Measurements from ENCODE around the gene GNPTG. TPM values are rescaled to one million over a fixed set of nuclear protein-coding genes. Genes with fewer than 3 reads are reported as not detected.

The GNPTG gene
- total RNA-seq, 1 donor from 2014 or later: 55.6 TPM

DNA sequence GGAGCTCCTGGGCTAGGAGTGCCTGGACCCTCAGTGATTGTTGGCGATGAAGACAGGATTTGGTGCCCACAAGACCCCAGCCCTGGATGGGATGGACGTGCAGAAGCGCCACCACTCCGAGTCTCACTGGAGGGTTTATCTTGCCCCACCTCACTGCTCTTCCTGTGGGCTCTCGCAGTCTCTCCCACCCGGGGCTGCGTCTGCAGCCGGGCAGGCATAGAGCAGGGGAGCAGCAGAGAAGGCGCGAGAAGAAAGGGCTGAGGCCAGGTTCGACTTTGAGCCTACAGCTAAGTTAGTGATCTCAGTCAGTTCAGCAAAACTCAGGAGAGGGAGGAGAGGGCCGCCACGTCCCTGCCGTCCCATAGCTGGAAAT is 35.7 kb upstream of the GNPTG start:
- no peak overlapping the region for H3K4me3 Mint-ChIP-seq
- no peaks in the 10 kb centered on the region for H3K4me1 Mint-ChIP-seq (ENCODE audit: unreplicated experiment)
- no peaks in the 10 kb centered on the region for H3K27me3 Mint-ChIP-seq
- DNase-seq (ENCODE audit: extremely low spot score, unreplicated experiment): no peak
- peaks cover 10% of the 10 kb centered on the region for H3K36me3 Mint-ChIP-seq
- TF ChIP-seq, protein P1, sequence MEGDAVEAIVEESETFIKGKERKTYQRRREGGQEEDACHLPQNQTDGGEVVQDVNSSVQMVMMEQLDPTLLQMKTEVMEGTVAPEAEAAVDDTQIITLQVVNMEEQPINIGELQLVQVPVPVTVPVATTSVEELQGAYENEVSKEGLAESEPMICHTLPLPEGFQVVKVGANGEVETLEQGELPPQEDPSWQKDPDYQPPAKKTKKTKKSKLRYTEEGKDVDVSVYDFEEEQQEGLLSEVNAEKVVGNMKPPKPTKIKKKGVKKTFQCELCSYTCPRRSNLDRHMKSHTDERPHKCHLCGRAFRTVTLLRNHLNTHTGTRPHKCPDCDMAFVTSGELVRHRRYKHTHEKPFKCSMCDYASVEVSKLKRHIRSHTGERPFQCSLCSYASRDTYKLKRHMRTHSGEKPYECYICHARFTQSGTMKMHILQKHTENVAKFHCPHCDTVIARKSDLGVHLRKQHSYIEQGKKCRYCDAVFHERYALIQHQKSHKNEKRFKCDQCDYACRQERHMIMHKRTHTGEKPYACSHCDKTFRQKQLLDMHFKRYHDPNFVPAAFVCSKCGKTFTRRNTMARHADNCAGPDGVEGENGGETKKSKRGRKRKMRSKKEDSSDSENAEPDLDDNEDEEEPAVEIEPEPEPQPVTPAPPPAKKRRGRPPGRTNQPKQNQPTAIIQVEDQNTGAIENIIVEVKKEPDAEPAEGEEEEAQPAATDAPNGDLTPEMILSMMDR (conservative IDR thresholded peaks at IDR 0.05): no peak
- no peaks in the 10 kb centered on the region for H3K9me3 Mint-ChIP-seq
- H3K27ac Mint-ChIP-seq: no peak overlapping the region

DNA sequence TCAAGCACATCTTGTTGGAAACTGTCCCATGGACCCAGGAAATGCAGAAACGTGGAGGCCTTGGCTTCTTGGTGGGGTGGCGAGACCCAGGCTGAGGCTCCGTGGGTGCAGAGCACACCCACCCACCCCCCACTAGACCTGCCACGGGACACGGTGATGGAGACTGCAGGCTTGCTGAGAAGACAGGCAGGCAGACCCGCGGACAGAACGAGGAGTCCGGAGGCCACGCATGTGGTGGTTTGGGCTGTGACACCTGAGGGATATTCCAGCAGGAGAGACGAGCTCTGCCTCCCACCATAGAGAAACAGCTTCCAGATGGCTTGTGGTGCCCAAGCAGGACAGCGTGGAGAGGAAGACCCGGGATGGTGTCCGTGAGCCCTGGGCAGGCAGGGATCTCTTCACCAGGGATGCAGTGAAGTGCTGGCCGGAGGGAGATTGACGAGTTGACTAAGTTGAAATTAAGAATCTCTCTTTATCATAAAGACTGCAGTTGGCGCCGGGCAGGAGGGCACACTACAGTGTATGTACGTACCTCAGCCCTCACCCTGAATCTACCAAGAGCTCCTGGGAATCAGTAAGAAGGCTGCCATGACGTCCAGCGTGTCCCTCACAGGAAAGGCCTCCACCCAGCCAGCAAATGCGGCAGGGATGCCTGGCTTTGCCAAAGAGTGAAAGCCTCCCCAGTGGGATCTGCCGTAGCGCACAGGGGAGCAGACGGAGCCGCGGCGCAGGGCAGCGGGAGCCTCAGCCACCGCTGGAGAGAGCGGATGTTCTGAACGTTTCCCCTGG is 34.1 kb upstream of the GNPTG start:
- Mint-ChIP-seq H3K9me3 (no peaks in the 10 kb centered on the region), H3K27ac (no peak overlapping the region), H3K4me1 (ENCODE audit: unreplicated experiment) (no peaks in the 10 kb centered on the region), H3K36me3 (peaks cover 10% of the 10 kb centered on the region), H3K4me3 (no peak overlapping the region), H3K27me3 (no peaks in the 10 kb centered on the region)
- TF ChIP-seq, protein P1 (conservative IDR thresholded peaks at IDR 0.05): no peak
- DNase-seq (ENCODE audit: extremely low spot score, unreplicated experiment): no peak

DNA sequence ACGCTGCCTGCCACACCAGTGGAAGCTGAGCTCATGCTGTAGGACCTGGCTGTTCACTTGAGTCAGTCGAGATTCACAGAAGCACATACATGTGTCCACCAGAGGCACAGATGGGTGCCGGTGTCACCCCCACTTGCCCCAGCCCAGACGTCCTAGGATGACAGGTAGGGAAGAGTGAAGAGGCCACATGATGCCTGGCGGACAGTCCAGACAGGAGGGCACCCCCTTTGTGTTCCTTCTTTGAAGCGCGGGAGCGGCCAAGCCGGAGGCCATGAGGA is 33.5 kb upstream of the GNPTG start:
- H3K4me1 Mint-ChIP-seq (ENCODE audit: unreplicated experiment): no peaks in the 10 kb centered on the region
- H3K4me3 Mint-ChIP-seq: no peak overlapping the region
- no peaks in the 10 kb centered on the region for H3K9me3 Mint-ChIP-seq
- DNase-seq (ENCODE audit: extremely low spot score, unreplicated experiment): no peak
- H3K36me3 Mint-ChIP-seq: peaks cover 10% of the 10 kb centered on the region
- TF ChIP-seq, protein P1 (conservative IDR thresholded peaks at IDR 0.05): no peak
- H3K27ac Mint-ChIP-seq: no peak overlapping the region
- H3K27me3 Mint-ChIP-seq: no peaks in the 10 kb centered on the region

DNA sequence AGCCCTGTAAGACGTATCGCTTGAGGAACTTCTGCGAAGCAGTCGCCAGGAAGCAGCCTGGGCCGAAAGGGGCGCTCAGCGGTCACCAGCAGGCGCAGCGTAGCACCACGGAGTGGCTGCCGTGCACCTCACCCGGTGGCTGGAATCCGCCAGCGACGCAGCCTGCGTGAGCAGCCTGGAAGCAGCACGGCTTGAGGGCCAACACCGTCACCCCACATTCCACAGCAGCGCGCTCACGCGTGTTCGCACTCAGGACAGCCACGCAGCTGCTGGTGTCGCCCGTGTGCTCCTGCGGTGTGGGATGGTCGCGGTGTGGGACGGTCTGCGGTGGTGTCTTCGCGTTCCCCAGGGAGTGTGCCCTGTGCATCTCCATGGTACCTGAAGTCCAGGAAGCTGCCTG is 32.7 kb upstream of the GNPTG start:
- Mint-ChIP-seq H3K9me3 (no peaks in the 10 kb centered on the region), H3K27ac (no peak overlapping the region), H3K4me3 (no peak overlapping the region), H3K4me1 (ENCODE audit: unreplicated experiment) (no peaks in the 10 kb centered on the region), H3K27me3 (no peaks in the 10 kb centered on the region), H3K36me3 (peaks cover 10% of the 10 kb centered on the region)
- no peak for DNase-seq (ENCODE audit: extremely low spot score, unreplicated experiment)
- TF ChIP-seq, protein P1 (conservative IDR thresholded peaks at IDR 0.05): no peak

DNA sequence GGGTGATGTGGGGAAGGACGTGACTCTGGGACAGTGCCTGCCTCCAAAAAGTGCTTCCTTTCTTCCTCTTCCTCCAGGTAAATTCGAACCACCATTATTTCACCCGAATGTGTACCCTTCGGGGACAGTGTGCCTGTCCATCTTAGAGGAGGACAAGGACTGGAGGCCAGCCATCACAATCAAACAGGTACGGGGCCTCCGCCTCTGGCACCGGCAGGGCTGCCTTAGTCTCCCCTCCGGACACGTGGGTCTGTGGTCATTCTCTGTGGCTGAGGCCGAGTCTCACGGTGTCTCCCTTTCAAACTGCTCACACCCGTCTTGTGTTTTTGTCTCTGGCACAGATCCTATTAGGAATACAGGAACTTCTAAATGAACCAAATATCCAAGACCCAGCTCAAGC is 31.6 kb upstream of the GNPTG start:
- Mint-ChIP-seq H3K27me3 (no peaks in the 10 kb centered on the region), H3K36me3 (peaks cover 10% of the 10 kb centered on the region), H3K9me3 (no peaks in the 10 kb centered on the region)

More for the DNA sequence above, 31.6 kb upstream of the GNPTG start:
- Mint-ChIP-seq H3K4me1 (ENCODE audit: unreplicated experiment) (no peaks in the 10 kb centered on the region), H3K4me3 (no peak overlapping the region), H3K27ac (no peak overlapping the region)
- TF ChIP-seq, protein P1 (conservative IDR thresholded peaks at IDR 0.05): no peak
- no peak for DNase-seq (ENCODE audit: extremely low spot score, unreplicated experiment)

All from type B pancreatic cell (in vitro differentiated cells).